ENCODE measurements around the gene CEACAM5.
A peak's percentile ranks its signal among the peaks of the same experiment; 100 is the strongest.

Gene CEACAM5

DNA sequence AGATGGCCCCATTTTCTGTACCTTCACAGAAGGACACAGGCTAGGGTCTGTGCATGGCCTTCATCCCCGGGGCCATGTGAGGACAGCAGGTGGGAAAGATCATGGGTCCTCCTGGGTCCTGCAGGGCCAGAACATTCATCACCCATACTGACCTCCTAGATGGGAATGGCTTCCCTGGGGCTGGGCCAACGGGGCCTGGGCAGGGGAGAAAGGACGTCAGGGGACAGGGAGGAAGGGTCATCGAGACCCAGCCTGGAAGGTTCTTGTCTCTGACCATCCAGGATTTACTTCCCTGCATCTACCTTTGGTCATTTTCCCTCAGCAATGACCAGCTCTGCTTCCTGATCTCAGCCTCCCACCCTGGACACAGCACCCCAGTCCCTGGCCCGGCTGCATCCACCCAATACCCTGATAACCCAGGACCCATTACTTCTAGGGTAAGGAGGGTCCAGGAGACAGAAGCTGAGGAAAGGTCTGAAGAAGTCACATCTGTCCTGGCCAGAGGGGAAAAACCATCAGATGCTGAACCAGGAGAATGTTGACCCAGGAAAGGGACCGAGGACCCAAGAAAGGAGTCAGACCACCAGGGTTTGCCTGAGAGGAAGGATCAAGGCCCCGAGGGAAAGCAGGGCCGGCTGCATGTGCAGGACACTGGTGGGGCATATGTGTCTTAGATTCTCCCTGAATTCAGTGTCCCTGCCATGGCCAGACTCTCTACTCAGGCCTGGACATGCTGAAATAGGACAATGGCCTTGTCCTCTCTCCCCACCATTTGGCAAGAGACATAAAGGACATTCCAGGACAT is 13.4 kb upstream of the CEACAM5 start:
- no peak for DNase-seq (ENCODE audit: low read depth)
- no peak overlapping the region for H3K4me3 ChIP-seq (ENCODE audit: low read depth, low read length)
- TF ChIP-seq, protein P1, sequence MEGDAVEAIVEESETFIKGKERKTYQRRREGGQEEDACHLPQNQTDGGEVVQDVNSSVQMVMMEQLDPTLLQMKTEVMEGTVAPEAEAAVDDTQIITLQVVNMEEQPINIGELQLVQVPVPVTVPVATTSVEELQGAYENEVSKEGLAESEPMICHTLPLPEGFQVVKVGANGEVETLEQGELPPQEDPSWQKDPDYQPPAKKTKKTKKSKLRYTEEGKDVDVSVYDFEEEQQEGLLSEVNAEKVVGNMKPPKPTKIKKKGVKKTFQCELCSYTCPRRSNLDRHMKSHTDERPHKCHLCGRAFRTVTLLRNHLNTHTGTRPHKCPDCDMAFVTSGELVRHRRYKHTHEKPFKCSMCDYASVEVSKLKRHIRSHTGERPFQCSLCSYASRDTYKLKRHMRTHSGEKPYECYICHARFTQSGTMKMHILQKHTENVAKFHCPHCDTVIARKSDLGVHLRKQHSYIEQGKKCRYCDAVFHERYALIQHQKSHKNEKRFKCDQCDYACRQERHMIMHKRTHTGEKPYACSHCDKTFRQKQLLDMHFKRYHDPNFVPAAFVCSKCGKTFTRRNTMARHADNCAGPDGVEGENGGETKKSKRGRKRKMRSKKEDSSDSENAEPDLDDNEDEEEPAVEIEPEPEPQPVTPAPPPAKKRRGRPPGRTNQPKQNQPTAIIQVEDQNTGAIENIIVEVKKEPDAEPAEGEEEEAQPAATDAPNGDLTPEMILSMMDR (conservative IDR thresholded peaks at IDR 0.05; ENCODE audit: low read depth, low read length) = no peak

- H3K4me3 ChIP-seq (ENCODE audit: low read depth, low read length) = no peak overlapping the region
- no peak for DNase-seq (ENCODE audit: low read depth)
- TF ChIP-seq, protein P1 (conservative IDR thresholded peaks at IDR 0.05; ENCODE audit: low read depth, low read length) = no peak
Measured at GRCh38 chr19:41695745-41696144, 12.7 kb upstream of the CEACAM5 start.

- TF ChIP-seq, protein P1 (conservative IDR thresholded peaks at IDR 0.05; ENCODE audit: low read depth, low read length) = no peak
- no peak overlapping the region for H3K4me3 ChIP-seq (ENCODE audit: low read depth, low read length)
- DNase-seq (ENCODE audit: low read depth) = peak; percentile 1
Measured at GRCh38 chr19:41696402-41697197, 11.8 kb upstream of the CEACAM5 start.

GRCh38 chr19:41697198-41697855 is 11.1 kb upstream of the CEACAM5 start:
- TF ChIP-seq, protein P1 (conservative IDR thresholded peaks at IDR 0.05; ENCODE audit: low read depth, low read length) = no peak
- no peak for DNase-seq (ENCODE audit: low read depth)
- H3K4me3 ChIP-seq (ENCODE audit: low read depth, low read length) = no peak overlapping the region

GRCh38 chr19:41698746-41699230 is 9.6 kb upstream of the CEACAM5 start:
- TF ChIP-seq, protein P1 (conservative IDR thresholded peaks at IDR 0.05; ENCODE audit: low read depth, low read length) = no peak
- DNase-seq (ENCODE audit: low read depth) = no peak
- no peak overlapping the region for H3K4me3 ChIP-seq (ENCODE audit: low read depth, low read length)

DNA sequence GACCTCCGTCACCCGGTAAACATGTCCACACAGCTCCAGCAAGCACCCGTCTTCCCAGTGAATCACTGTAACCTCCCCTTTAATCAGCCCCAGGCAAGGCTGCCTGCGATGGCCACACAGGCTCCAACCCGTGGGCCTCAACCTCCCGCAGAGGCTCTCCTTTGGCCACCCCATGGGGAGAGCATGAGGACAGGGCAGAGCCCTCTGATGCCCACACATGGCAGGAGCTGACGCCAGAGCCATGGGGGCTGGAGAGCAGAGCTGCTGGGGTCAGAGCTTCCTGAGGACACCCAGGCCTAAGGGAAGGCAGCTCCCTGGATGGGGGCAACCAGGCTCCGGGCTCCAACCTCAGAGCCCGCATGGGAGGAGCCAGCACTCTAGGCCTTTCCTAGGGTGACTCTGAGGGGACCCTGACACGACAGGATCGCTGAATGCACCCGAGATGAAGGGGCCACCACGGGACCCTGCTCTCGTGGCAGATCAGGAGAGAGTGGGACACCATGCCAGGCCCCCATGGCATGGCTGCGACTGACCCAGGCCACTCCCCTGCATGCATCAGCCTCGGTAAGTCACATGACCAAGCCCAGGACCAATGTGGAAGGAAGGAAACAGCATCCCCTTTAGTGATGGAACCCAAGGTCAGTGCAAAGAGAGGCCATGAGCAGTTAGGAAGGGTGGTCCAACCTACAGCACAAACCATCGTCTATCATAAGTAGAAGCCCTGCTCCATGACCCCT is 9.0 kb upstream of the CEACAM5 start:
- DNase-seq (ENCODE audit: low read depth) = no peak
- no peak overlapping the region for H3K4me3 ChIP-seq (ENCODE audit: low read depth, low read length)
- TF ChIP-seq, protein P1 (conservative IDR thresholded peaks at IDR 0.05; ENCODE audit: low read depth, low read length) = no peak

All from choroid plexus epithelial cell (primary cell).